CD4-positive, alpha-beta T cell (primary cell): ENCODE measurements around the gene CAPN10. TPM values are rescaled to one million over a fixed set of nuclear protein-coding genes. Genes with fewer than 3 reads are reported as not detected.

Source experiments
- ATAC-seq: fragments of 200-7000 bp; cut with Tn5 transposase; one replicate; pipeline ENCODE4 v1.10.0; 2022; ENCODE audit warnings: mild to moderate bottlenecking; ENCODE audit not compliant: poor library complexity
- CTCF ChIA-PET: fragments of 350-600 bp; sonication (Branson Sonifier 250); formaldehyde crosslinking; loops from one replicate; lab custom pipeline; 2021; ENCODE audit warnings: antibody characterized with exemption, inconsistent platforms; lab: Charles Lee
- POLR2A ChIA-PET: fragments of 350-600 bp; sonication (Branson Sonifier 250); formaldehyde crosslinking; loops from one replicate; lab custom pipeline; 2021; ENCODE audit warnings: antibody characterized with exemption, inconsistent platforms; lab: Charles Lee
- DNase-seq, 14 experiments: peaks; one replicate each; pipeline ENCODE4 v3.0.0-alpha.2; 2013 to 2020; ENCODE audit warnings: mixed read lengths in 2 of 14
- H3K27ac ChIP-seq, 2 donors: one replicate each; pipeline versions ENCODE4 v1.5.1 to v1.7.0; 2013; ENCODE audit warnings: low read length in 2 of 2, low read depth in 1 of 2, mild to moderate bottlenecking in 1 of 2
- H3K27me3 ChIP-seq, 2 experiments: 1 replicate in 1 of 2; 2 replicates in 1 of 2; pipeline versions ENCODE4 v1.6.1 to v1.7.0; 2013; ENCODE audit warnings: low read length in 2 of 2, control low read depth in 1 of 2, mild to moderate bottlenecking in 1 of 2, moderate library complexity in 1 of 2; ENCODE audit not compliant: insufficient read depth in 2 of 2, control insufficient read depth in 1 of 2
- H3K36me3 ChIP-seq: one replicate; pipeline ENCODE4 v1.6.1; 2013; ENCODE audit warnings: low read length, control low read depth; ENCODE audit not compliant: insufficient read depth
- H3K4me1 ChIP-seq: one replicate; pipeline ENCODE4 v1.6.1; 2013; ENCODE audit warnings: low read length, control low read depth; ENCODE audit not compliant: insufficient read depth
- H3K4me3 ChIP-seq: one replicate; pipeline ENCODE4 v1.5.1; 2013; ENCODE audit warnings: mild to moderate bottlenecking, low read length, moderate library complexity
- H3K9me3 ChIP-seq, 2 experiments: 1 replicate in 1 of 2; 2 replicates in 1 of 2; pipeline versions ENCODE4 v1.6.1 to v1.7.0; 2013; ENCODE audit warnings: low read length in 2 of 2, mild to moderate bottlenecking in 2 of 2, control low read depth in 1 of 2, moderate library complexity in 1 of 2; ENCODE audit not compliant: control insufficient read depth in 1 of 2, insufficient read depth in 1 of 2
- H3K27ac Mint-ChIP-seq: one replicate; pipeline ENCODE4 v1.8.0; 2020; ENCODE audit warnings: mixed read lengths
- H3K27me3 Mint-ChIP-seq: one replicate; pipeline ENCODE4 v1.8.0; 2021; ENCODE audit warnings: mixed read lengths
- H3K36me3 Mint-ChIP-seq: one replicate; pipeline ENCODE4 v1.8.0; 2021; ENCODE audit warnings: low read depth, mixed read lengths
- H3K4me1 Mint-ChIP-seq: one replicate; pipeline ENCODE4 v1.8.0; 2021; ENCODE audit warnings: low read depth, mixed read lengths
- H3K4me3 Mint-ChIP-seq: one replicate; pipeline ENCODE4 v1.8.0; 2020; ENCODE audit warnings: mild to moderate bottlenecking, mixed read lengths
- H3K9me3 Mint-ChIP-seq: one replicate; pipeline ENCODE4 v1.8.0; 2020; ENCODE audit warnings: mixed read lengths
- CTCF ChIP-seq: fragments of 200-600 bp; IDR thresholded peaks from one replicate; pipeline ENCODE4 v1.8.0; 2022; ENCODE audit warnings: antibody characterized with exemption, mild to moderate bottlenecking
- intact Hi-C, 2 experiments: fragments of 100-400 bp; cut with DNase I in 1 of 2; cut with micrococcal nuclease in 1 of 2; formaldehyde crosslinking; loops; one replicate each; pipeline versions ENCODE4 v1.15.1 to v1.9.0; 2023 to 2025; cut with DNase I, micrococcal nuclease
- total RNA-seq, 174 experiments: library from RNA in 2 of 174; stranded (reverse) in 2 of 174; gene quantifications; one replicate each; pipeline ENCODE4 v1.2.3 and lab custom pipeline; 2021 to 2026

CAPN10 gene
- total RNA-seq, 2 experiments from 2014 or later, result 40.6 to 42.1 TPM

- DNase-seq, result peak in 2 of 14 experiments; percentile 8 to 14
- H3K9me3 ChIP-seq, result peaks cover 0 to 30% of the 10 kb centered on the region in 2 experiments
- H3K27me3 ChIP-seq, result no peaks in the 10 kb centered on the region
- H3K36me3 ChIP-seq, result peaks cover 8% of the 10 kb centered on the region
- Mint-ChIP-seq H3K27me3 (no peaks in the 10 kb centered on the region), H3K9me3 (peaks cover 6% of the 10 kb centered on the region), H3K36me3 (no peaks in the 10 kb centered on the region), H3K4me1 (no peaks in the 10 kb centered on the region), H3K27ac (no peak overlapping the region), H3K4me3 (no peak overlapping the region)
- ChIA-PET CTCF (no interaction called here), POLR2A (no interaction called here)
- TF ChIP-seq CTCF, result no peak
- peaks cover 29% of the 10 kb centered on the region for H3K4me1 ChIP-seq
- ATAC-seq, result no peak
- no peak overlapping the region for H3K4me3 ChIP-seq
- intact Hi-C loops, result no loop called here
- H3K27ac ChIP-seq, result no peak overlapping the region
Measured at GRCh38 chr2:240632306-240632721, 45.8 kb downstream of the CAPN10 start.

GRCh38 chr2:240635121-240635997 is 48.8 kb downstream of the CAPN10 start:
- H3K9me3 Mint-ChIP-seq, result peaks cover 6% of the 10 kb centered on the region
- H3K4me1 Mint-ChIP-seq, result no peaks in the 10 kb centered on the region
- H3K36me3 ChIP-seq, result peaks cover 6% of the 10 kb centered on the region
- no peaks in the 10 kb centered on the region for H3K36me3 Mint-ChIP-seq
- no peaks in the 10 kb centered on the region for H3K27me3 Mint-ChIP-seq
- peaks cover 3% of the 10 kb centered on the region for H3K4me1 ChIP-seq
- intact Hi-C loops, result no loop called here
- H3K4me3 Mint-ChIP-seq, result no peak overlapping the region
- POLR2A ChIA-PET, result no interaction called here
- TF ChIP-seq CTCF, result no peak
- peak in 2 of 14 experiments; percentile 7 to 22 for DNase-seq
- CTCF ChIA-PET, result no interaction called here
- peaks cover 0 to 40% of the 10 kb centered on the region in 2 experiments for H3K9me3 ChIP-seq
- H3K4me3 ChIP-seq, result no peak overlapping the region
- H3K27ac ChIP-seq, result no peak overlapping the region
- ATAC-seq, result no peak
- H3K27ac Mint-ChIP-seq, result no peak overlapping the region
- H3K27me3 ChIP-seq, result no peaks in the 10 kb centered on the region

- no peaks in the 10 kb centered on the region for H3K4me1 Mint-ChIP-seq
- no peak for TF ChIP-seq CTCF
- H3K4me3 Mint-ChIP-seq, result no peak overlapping the region
- peak in 1 of 14 experiments; percentile 5 for DNase-seq
- peaks cover 3% of the 10 kb centered on the region for H3K4me1 ChIP-seq
- H3K27me3 ChIP-seq, result no peaks in the 10 kb centered on the region
- CTCF ChIA-PET, result no interaction called here
- no peaks in the 10 kb centered on the region for H3K36me3 Mint-ChIP-seq
- H3K36me3 ChIP-seq, result peaks cover 2% of the 10 kb centered on the region
- H3K4me3 ChIP-seq, result no peak overlapping the region
- POLR2A ChIA-PET, result no interaction called here
- no peak overlapping the region for H3K27ac ChIP-seq
- intact Hi-C loops, result no loop called here
- H3K27me3 Mint-ChIP-seq, result no peaks in the 10 kb centered on the region
- no peak overlapping the region for H3K27ac Mint-ChIP-seq
- peaks cover 6% of the 10 kb centered on the region for H3K9me3 Mint-ChIP-seq
- ATAC-seq, result no peak
- H3K9me3 ChIP-seq, result peaks cover 0 to 42% of the 10 kb centered on the region in 2 experiments
Measured at GRCh38 chr2:240635998-240636547, 49.5 kb downstream of the CAPN10 start.
